ENCODE results near the gene KRT17.

DNA sequence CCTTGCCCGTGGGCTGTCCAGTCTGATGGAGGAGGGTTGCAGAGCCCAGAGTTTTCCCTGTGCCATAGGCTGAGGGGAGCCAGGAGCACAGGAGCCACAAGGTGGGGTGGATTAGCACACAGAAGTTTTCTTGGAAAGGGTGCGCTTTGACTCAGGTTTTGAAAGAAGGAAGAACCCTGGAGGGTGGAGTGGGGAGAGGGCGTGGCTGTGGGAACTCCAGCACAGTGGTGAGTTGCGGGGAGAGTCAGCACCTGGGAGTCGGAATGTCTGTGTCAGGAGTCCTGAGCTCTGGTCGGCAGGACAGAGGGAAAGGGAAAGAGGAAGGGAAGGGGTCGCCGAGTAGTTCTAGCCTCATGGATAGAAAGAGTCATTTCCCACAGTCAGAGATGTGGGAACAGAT is 28.8 kb downstream of the KRT17 start:
- no peak for TF ChIP-seq POLR2A (IDR thresholded peaks at IDR 0.05)
- TF ChIP-seq, protein P1, sequence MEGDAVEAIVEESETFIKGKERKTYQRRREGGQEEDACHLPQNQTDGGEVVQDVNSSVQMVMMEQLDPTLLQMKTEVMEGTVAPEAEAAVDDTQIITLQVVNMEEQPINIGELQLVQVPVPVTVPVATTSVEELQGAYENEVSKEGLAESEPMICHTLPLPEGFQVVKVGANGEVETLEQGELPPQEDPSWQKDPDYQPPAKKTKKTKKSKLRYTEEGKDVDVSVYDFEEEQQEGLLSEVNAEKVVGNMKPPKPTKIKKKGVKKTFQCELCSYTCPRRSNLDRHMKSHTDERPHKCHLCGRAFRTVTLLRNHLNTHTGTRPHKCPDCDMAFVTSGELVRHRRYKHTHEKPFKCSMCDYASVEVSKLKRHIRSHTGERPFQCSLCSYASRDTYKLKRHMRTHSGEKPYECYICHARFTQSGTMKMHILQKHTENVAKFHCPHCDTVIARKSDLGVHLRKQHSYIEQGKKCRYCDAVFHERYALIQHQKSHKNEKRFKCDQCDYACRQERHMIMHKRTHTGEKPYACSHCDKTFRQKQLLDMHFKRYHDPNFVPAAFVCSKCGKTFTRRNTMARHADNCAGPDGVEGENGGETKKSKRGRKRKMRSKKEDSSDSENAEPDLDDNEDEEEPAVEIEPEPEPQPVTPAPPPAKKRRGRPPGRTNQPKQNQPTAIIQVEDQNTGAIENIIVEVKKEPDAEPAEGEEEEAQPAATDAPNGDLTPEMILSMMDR (IDR thresholded peaks at IDR 0.05), result no peak

Data from adrenal gland (tissue), 5 donors.